HG03066 (cell line): ENCODE results near the gene TPRX1.
"Not testable (repeated sequence)": the region's sequence is repeated elsewhere in the genome, so short reads cannot be mapped to it uniquely, and the experiment has no call there.

Source experiments
- ATAC-seq: cut with Tn5 transposase; IDR thresholded peaks from one replicate; pipeline ENCODE4 v1.9.1; 2021; ENCODE audit warnings: low read depth; ENCODE audit not compliant: unreplicated experiment

TPRX1 gene

GRCh38 chr19:47769534-47769933, 34.8 kb downstream of the TPRX1 start:
- ATAC-seq: no peak

- no peak for ATAC-seq
These were observed 35.7 kb downstream of the TPRX1 start for GRCh38 chr19:47768604-47769003.

- ATAC-seq: no peak
These were observed 37.0 kb downstream of the TPRX1 start for GRCh38 chr19:47767349-47767748.

- ATAC-seq: no peak
These were observed 37.7 kb downstream of the TPRX1 start for GRCh38 chr19:47766670-47767069.

GRCh38 chr19:47766359-47766620, 38.1 kb downstream of the TPRX1 start:
- ATAC-seq: no peak

- ATAC-seq: no peak
These were observed 38.6 kb downstream of the TPRX1 start for GRCh38 chr19:47765523-47766358.

GRCh38 chr19:47764705-47765104, 39.6 kb downstream of the TPRX1 start:
- ATAC-seq: not testable (repeated sequence)

- no peak for ATAC-seq
These were observed 41.6 kb downstream of the TPRX1 start for GRCh38 chr19:47762615-47763308.

GRCh38 chr19:47762151-47762550, 42.2 kb downstream of the TPRX1 start:
- no peak for ATAC-seq

- no peak for ATAC-seq
These were observed 42.8 kb downstream of the TPRX1 start for GRCh38 chr19:47761566-47761965.

GRCh38 chr19:47760632-47760999, 43.7 kb downstream of the TPRX1 start:
- ATAC-seq: no peak

- ATAC-seq: no peak
These were observed 45.9 kb downstream of the TPRX1 start for GRCh38 chr19:47758443-47758804.

- no peak for ATAC-seq
These were observed 46.5 kb downstream of the TPRX1 start for GRCh38 chr19:47757617-47758442.

GRCh38 chr19:47756953-47757608, 47.3 kb downstream of the TPRX1 start:
- ATAC-seq: no peak

GRCh38 chr19:47756627-47756929, 47.8 kb downstream of the TPRX1 start:
- ATAC-seq: no peak

GRCh38 chr19:47755762-47756626, 48.4 kb downstream of the TPRX1 start:
- no peak for ATAC-seq

GRCh38 chr19:47755065-47755761, 49.1 kb downstream of the TPRX1 start:
- ATAC-seq: no peak

GRCh38 chr19:47754206-47755064, 49.9 kb downstream of the TPRX1 start:
- no peak for ATAC-seq
